Nephron progenitor cell (in vitro differentiated cells): ENCODE results near the gene UBE2Z.

ENCODE experiments used
- DNase-seq: peaks from one replicate; pipeline ENCODE4 v3.0.0; 2021
- H3K27ac Mint-ChIP-seq: 2 replicates; pipeline ENCODE4 v1.8.0; 2021; ENCODE audit warnings: mild to moderate bottlenecking, moderate library complexity, mixed read lengths
- H3K27me3 Mint-ChIP-seq: 2 replicates; pipeline ENCODE4 v1.8.0; 2021; ENCODE audit warnings: mild to moderate bottlenecking, low read depth, mixed read lengths; ENCODE audit not compliant: poor library complexity
- H3K36me3 Mint-ChIP-seq: 2 replicates; pipeline ENCODE4 v1.8.0; 2021; ENCODE audit warnings: low read depth, mixed read lengths
- H3K4me1 Mint-ChIP-seq: 2 replicates; pipeline ENCODE4 v1.8.0; 2021; ENCODE audit warnings: mixed read lengths
- H3K4me3 Mint-ChIP-seq: 2 replicates; pipeline ENCODE4 v1.8.0; 2021; ENCODE audit warnings: mild to moderate bottlenecking, moderate library complexity, mixed read lengths
- H3K9me3 Mint-ChIP-seq: 2 replicates; pipeline ENCODE4 v1.8.0; 2021; ENCODE audit warnings: mild to moderate bottlenecking, moderate library complexity, mixed read lengths
- CTCF ChIP-seq: fragments of 200-600 bp; sonication (generic); IDR thresholded peaks from 2 replicates; pipeline ENCODE4 v1.5.0; 2021; ENCODE audit warnings: antibody characterized with exemption

The UBE2Z gene

GRCh38 chr17:48878920-48879898 is 29.0 kb upstream of the UBE2Z start:
- H3K36me3 Mint-ChIP-seq, result no peaks in the 10 kb centered on the region
- TF ChIP-seq CTCF, result peak; percentile 92

DNA sequence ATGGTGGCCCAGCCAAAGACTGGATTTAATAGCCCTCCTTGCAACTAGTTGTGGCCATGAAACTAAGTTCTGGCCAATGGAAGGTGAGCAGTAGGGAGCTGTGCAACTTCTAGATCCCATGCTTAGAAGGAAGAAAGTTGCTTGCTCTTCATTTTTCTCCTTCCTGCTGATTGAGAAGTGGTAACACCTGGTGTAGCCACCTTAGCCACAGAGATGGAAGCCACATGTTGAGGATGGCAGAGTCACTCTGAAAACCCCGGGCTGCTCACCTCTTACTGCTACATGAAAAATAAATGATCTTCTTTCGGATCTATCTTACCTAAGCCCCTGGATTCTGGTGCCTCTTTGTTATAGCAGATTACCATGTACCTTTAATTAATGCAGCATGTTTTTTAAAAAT is 25.9 kb upstream of the UBE2Z start:
- Mint-ChIP-seq H3K27me3 (peaks cover 15% of the 10 kb centered on the region), H3K9me3 (no peaks in the 10 kb centered on the region), H3K4me3 (no peak overlapping the region), H3K27ac (no peak overlapping the region), H3K4me1 (peaks cover 24% of the 10 kb centered on the region), H3K36me3 (no peaks in the 10 kb centered on the region)
- no peak for TF ChIP-seq CTCF
- no peak for DNase-seq

More at GRCh38 chr17:48878920-48879898, 29.0 kb upstream of the UBE2Z start:
- H3K27ac Mint-ChIP-seq, result no peak overlapping the region
- no peaks in the 10 kb centered on the region for H3K9me3 Mint-ChIP-seq
- no peak overlapping the region for H3K4me3 Mint-ChIP-seq
- peaks cover 14% of the 10 kb centered on the region for H3K27me3 Mint-ChIP-seq
- peaks cover 25% of the 10 kb centered on the region for H3K4me1 Mint-ChIP-seq
- DNase-seq, result peak; percentile 57

DNA sequence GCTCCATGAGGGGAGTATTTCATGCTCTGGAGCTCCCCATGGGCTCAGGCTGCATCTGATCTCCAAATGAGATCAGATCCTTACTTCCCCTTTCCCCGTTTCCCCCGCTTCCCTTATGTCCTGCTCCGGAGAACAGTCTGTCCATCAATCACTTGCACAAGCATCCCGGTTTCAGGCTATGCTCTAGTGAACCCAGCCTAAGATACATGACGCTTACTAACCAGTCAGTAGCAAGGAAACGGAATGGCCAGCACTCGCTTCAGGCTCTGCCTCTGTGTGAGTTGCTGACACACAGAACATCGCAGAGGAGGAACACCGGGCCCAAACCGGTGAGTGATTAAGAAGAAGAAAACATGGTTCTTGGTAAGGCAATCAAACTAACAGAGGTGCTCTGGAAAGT is 25.0 kb upstream of the UBE2Z start:
- Mint-ChIP-seq H3K27me3 (peaks cover 21% of the 10 kb centered on the region), H3K4me1 (peaks cover 24% of the 10 kb centered on the region), H3K27ac (peak overlapping the region; percentile 87), H3K4me3 (peak overlapping the region; percentile 54), H3K36me3 (no peaks in the 10 kb centered on the region), H3K9me3 (no peaks in the 10 kb centered on the region)
- DNase-seq, result peak; percentile 43
- TF ChIP-seq CTCF, result no peak

DNA sequence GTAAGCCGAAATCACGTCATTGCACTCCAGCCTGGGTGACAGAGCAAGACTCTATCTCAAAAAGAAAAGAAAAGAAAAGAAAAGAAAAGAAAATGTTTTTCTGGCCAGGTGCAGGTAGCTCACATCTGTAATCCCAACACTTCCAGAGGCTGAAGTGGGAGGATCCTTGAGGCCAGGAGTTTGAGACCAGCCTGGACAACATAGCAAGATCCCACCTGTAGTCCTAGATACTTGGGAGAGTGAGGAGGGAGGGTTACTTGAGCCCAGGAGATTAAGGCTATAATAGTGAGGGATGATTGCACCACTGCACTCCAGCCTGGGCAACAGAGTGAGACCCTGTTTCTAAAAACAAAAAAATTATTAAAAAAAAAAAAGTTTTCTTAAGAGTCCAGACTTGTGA is 18.1 kb upstream of the UBE2Z start:
- no peak for DNase-seq
- no peak overlapping the region for H3K4me3 Mint-ChIP-seq
- H3K27ac Mint-ChIP-seq, result no peak overlapping the region
- H3K36me3 Mint-ChIP-seq, result no peaks in the 10 kb centered on the region
- no peaks in the 10 kb centered on the region for H3K9me3 Mint-ChIP-seq
- H3K27me3 Mint-ChIP-seq, result peaks cover 6% of the 10 kb centered on the region
- TF ChIP-seq CTCF, result no peak
- peaks cover 35% of the 10 kb centered on the region for H3K4me1 Mint-ChIP-seq

DNA sequence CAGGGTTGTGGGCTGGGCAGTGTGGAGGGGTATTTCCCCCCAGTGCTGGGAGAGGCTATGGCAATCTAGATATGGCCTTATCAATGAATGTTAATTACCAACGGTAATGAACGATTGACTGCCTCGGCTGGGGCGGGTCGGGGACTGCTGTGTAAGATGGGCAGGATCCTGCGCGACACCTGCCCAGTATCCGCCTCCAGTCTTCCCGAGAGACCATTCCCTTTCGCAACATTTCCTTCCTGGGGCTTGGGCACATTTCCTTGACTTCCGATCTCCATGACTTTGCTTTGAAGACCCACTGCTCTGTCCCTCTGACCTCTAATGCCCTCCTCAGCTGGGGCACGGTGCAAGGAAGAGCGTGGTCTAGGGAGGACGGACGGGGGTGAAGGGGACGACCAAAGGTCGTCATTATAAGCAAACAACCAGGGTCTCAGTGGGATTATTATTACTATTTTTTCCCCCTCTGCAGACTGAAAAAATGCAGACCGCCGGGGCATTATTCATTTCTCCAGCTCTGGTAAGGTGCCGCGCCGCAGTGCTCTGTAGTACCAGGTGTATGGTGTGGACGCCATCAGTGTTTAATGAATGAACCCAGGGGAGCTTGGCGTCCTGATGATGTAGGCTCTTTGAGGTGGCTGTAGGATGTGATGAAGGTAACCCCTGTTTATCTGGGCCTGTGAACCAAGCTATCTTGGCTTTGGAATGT is 15.1 kb upstream of the UBE2Z start:
- Mint-ChIP-seq H3K9me3 (no peaks in the 10 kb centered on the region), H3K27me3 (peaks cover 2% of the 10 kb centered on the region), H3K4me3 (peak overlapping the region; percentile 93), H3K27ac (peak overlapping the region; percentile 96), H3K36me3 (peaks cover 11% of the 10 kb centered on the region), H3K4me1 (peaks cover 30% of the 10 kb centered on the region)
- no peak for TF ChIP-seq CTCF
- no peak for DNase-seq
